Posterior cingulate gyrus (tissue), 11 donors: ENCODE data around the gene FAM193B.

Experiments
- DNase-seq, 10 donors: peaks; one replicate each; pipeline versions ENCODE4 v3.0.0 to v3.0.0-alpha.2; 2020 to 2021; ENCODE audit warnings: mixed read lengths in 3 of 10
- intact Hi-C: fragments of 100-400 bp; cut with DNase I; formaldehyde crosslinking; loops from one replicate; pipeline ENCODE4 v1.15.1; 2023

FAM193B gene

DNA sequence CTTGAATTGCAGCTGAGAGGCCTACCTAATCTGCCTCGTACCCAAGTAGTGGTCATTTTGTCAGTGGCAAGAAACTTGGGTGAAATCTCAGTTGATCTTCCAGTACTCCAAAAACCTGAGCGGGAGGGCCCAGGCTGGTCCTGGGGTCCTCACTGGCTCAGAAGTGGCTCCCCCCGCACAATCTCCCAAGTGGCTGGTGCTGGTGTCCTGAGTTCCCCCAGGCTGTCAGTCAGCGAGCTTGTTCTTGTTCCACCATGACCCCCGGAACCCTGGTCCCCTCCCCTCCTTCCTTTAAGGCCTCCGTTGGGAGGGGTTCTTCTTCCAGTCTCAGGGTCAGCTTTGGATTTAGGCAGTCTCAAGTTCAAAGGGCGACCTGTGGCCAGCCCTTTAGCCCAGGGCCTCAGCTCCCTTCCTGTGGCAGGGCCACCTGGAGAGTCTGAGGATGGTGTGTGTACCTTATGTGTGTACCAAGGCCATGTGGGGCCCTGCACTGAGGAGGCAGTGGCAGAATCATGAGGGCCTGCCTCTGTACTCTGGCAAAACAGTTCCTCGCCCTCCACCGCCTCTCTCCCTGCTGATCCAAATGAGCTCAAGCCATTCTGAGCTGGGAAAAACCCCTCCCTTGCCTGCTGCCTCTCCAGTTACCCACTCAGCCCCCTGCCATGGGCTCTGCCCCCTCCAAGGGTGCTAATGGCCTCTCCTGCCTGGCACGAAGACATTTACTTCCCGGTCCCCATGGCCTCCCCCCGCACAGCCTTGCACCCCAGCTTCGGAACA, 76.5 kb downstream of the FAM193B start:
- intact Hi-C loops, result no loop called here
- DNase-seq, result no peak

DNA sequence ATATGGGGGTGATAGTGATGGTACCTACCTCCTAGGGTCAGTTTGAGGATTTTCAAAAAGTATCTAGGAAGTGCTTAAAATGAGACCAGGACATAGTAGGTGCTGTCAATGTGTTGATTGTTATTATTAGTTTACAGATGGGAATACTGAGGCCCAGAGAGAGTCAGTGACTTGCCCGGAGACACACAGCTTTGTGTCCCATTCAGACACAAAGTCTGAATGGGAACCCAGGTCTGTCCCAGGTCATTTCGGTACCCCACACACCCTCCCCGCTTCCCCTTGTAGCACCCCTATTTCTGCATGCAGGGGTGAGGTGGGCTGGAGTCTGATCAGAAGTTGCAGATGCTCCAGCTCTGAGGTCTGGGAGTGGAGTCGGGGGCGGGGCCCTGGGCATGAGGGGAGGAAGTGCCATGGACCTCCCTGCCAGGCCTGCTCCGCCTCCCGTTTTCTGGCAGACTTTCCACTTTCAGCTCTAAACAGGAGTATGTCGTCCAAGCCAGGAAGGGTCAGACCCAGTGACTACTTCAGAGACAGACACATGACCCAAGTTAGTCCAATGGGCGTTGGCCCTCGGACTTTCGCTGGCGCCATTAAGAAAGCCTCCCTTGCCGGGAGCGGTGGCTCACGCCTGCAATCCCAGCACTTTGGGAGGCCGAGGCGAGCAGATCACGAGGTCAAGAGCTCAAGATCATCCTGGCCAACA, 77.7 kb downstream of the FAM193B start:
- intact Hi-C loops, result no loop called here
- no peak for DNase-seq

- no peak for DNase-seq
- intact Hi-C loops, result no loop called here
Measured at GRCh38 chr5:177475563-177476427, 78.6 kb downstream of the FAM193B start.

DNA sequence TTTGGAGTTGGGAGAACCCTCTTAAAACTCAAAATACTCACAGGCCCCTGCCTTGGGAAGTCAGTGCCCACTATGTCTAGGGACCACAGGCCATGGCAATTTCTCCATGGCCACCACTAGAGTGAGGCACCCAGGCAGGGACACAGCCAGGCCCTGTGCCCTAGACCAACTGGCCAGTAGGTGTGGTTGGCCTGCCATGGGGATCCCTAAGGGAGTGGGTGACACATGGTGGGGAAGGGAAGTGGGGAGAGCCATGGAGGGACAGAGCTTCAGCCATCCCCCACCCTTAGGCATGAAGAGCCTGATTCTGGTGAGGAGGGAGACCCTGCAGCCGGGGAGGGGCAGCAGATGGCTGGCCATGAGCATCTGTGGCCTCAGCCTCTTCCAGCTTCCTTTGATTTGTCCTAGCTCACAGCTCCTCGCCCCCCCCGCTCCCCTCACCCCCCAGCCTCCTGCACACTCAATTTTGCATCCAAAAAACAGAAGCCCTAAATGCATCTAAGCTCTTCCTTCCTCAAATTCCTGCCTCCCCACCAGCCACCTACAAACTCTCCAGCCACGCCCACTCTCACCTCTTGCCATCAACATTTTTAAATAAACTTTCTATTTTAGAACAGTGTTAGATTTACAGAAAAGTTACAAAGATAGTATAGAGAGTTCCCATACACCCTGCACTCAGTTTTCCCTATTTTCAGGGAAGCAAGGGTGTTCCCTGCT, 79.4 kb downstream of the FAM193B start:
- no peak for DNase-seq
- intact Hi-C loops, result no loop called here

GRCh38 chr5:177474002-177474476, 80.3 kb downstream of the FAM193B start:
- intact Hi-C loops, result no loop called here
- DNase-seq, result no peak

DNA sequence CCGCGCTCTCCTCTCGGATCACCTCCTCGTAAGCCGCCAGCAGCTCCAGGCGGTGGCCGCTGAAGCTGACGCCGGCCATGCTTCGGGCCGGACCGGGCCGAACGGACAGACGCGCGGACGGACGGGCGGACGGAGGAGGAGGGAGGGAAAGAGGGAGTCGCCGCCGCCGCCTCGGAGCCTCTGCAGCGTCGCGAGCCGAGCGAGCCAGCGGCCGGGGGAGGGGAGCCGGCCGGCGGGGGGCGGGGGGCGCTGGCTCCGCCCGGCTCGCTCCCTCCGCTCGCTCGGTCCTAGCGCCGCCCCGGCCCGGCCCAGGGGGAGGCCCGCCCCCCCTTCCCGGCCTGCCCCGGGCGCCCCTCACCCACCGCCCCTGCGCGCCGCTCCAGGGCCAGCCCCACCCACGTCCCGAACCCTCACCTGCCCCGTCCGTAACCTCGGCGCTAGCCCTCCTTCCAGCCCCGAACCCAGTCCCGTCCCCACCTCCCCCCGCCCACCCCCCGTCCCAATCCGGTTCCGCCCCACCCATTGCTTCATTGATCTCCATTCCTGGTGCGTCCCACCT, 80.8 kb downstream of the FAM193B start, which contains the start of gene DBN1:
DBN1 (minus strand) TSS at position 192 of the 559 bp plus-strand sequence; CDS start at position 79, 113 bp downstream.
- intact Hi-C loops, result no loop called here
- DNase-seq, result peak in 3 of 10 donors; percentile 38 to 49 (median 48)

- DNase-seq, result no peak
- intact Hi-C loops, result no loop called here
Measured at GRCh38 chr5:177472460-177473442, 81.6 kb downstream of the FAM193B start.

DNA sequence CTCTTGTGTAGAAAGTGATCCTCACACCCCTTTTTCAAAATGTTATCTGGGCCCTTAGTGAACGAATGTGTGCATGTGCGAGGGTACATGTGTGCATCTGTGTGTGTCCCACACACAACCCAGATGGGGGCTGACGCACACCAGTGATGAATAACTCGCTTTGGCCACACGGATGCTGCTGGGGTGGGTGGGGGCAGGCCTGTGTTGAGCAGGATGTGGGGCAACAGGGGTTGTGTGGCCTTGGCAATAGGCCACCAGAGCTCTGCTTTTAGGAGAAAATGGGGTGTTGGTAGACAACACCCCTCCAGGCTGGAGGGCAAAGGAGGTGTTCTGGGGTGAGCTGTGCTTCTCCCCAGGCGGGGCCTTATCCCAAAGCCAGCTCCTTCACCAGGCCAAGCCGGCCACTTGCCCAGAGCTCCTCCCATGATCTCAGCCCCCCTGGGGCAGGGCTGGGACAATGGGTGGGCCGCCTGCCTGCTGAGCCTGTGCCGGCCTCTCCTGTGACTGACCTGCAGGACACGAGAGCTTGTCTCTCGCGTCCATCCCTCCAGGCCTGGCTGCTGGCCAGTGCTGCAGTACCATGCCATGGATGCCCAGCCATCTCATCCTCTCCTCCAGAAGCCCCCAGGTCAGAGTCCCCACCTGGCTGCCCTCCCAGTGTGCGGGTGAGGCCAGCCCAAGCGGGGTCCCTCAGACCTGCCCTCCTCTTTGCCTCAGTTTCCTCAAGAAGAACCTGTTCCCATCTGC, 82.6 kb downstream of the FAM193B start:
- no peak for DNase-seq
- intact Hi-C loops, result no loop called here

DNA sequence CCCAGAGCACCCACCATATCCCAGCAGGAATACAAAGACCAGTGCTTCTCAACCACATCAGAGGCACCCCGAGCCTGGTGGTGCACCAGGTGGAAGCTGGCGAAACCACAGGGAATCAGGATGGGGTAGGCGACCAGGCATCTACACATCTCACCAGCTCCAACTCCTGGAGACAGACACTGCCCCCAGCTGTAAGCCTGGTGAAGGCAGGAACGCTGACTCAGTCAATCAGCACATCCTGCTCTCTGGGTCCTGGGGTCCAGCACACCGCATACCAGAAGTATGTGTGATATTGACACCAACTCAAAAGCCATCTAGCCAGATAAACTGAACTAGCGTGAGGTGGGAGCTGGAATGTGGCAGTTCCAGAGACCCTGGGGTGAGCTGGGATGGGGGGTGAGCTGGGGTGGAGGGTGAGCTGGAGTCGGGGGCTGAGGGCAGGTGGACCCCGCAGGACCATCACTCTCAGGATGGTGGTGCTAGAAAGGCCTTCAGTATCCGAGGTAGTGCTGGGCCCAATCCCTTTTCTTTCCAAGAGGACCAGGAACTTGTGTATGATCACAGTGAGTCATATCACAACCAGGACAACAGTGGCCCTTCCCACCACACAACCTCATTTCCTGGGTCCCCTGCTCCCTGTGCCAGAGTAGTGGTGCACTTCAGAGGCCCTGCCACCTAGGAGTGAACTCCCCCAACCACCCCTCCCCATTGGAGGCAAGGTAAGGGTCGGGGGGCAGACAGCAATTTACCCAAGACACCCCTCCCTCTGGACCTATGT, 83.4 kb downstream of the FAM193B start:
- intact Hi-C loops, result no loop called here
- DNase-seq, result no peak
